SK-N-SH (cell line): Measurements from ENCODE around the gene NAV2. TPM values are rescaled to one million over a fixed set of nuclear protein-coding genes. Genes with fewer than 3 reads are reported as not detected.

Experiments
- CTCF ChIA-PET: fragments of 300-600, 350-600 bp; formaldehyde crosslinking; extraction: SDS; loops from one replicate; lab custom pipeline; 2021; lab: Yijun Ruan, JAX
- POLR2A ChIA-PET: fragments of 350-600 bp; sonication (Branson Sonifier 250); formaldehyde crosslinking; extraction: SDS; loops from one replicate; lab custom pipeline; 2020; ENCODE audit warnings: antibody characterized with exemption, inconsistent platforms; lab: Yijun Ruan, JAX
- DNase-seq: peaks from one replicate; pipeline ENCODE4 v3.0.0; 2012
- H2AFZ ChIP-seq: fragments of 200-600 bp; sonication (generic); 2 replicates; pipeline ENCODE4 v1.8.1; 2016; ENCODE audit warnings: antibody characterized with exemption, mild to moderate bottlenecking, low read depth
- H3F3A ChIP-seq: fragments of 200-600 bp; sonication (generic); replicated peaks from 2 replicates; pipeline ENCODE3; 2016; ENCODE audit warnings: antibody characterized with exemption, mild to moderate bottlenecking; ENCODE audit not compliant: insufficient read depth
- H3K27ac ChIP-seq, 2 experiments: fragments of 200-500 bp in 1 of 2; fragments of 200-600 bp in 1 of 2; sonication (Bioruptor generic) in 1 of 2; sonication (generic), shearing (Covaris generic) in 1 of 2; 2 replicates each; pipeline versions ENCODE4 v1.5.1 to v1.6.1; 2014 to 2016; ENCODE audit warnings: low read depth in 2 of 2, inconsistent platforms in 1 of 2, low read length in 1 of 2, mild to moderate bottlenecking in 1 of 2, mixed read lengths in 1 of 2
- H3K27me3 ChIP-seq: fragments of 200-600 bp; sonication (generic), shearing (Covaris generic); 2 replicates; pipeline ENCODE4 v1.6.1; 2016; ENCODE audit warnings: mixed run types; ENCODE audit not compliant: insufficient read depth
- H3K36me3 ChIP-seq, 2 experiments: fragments of 200-500 bp in 1 of 2; fragments of 200-600 bp in 1 of 2; sonication (Bioruptor generic) in 1 of 2; sonication (generic) in 1 of 2; replicated peaks in 1 of 2; 2 replicates each; pipeline versions ENCODE3 to v1.5.1; 2014 to 2016; ENCODE audit warnings: low read length in 1 of 2, mild to moderate bottlenecking in 1 of 2; ENCODE audit not compliant: insufficient read depth in 2 of 2, control insufficient read depth in 1 of 2
- H3K4me1 ChIP-seq, 2 experiments: fragments of 200-500 bp in 1 of 2; fragments of 200-600 bp in 1 of 2; sonication (Bioruptor generic) in 1 of 2; sonication (generic), shearing (Covaris generic) in 1 of 2; 2 replicates each; pipeline versions ENCODE4 v1.5.1 to v1.6.1; 2014 to 2016; ENCODE audit warnings: low read depth in 1 of 2, low read length in 1 of 2, mixed run types in 1 of 2; ENCODE audit not compliant: insufficient read depth in 2 of 2, control insufficient read depth in 1 of 2
- H3K4me2 ChIP-seq: fragments of 200-600 bp; sonication (generic), shearing (Covaris generic); 2 replicates; pipeline ENCODE4 v1.6.1; 2017; ENCODE audit warnings: mixed run types
- H3K4me3 ChIP-seq, 2 experiments: fragments of 200-500 bp in 1 of 2; fragments of 200-600 bp in 1 of 2; sonication (Bioruptor generic) in 1 of 2; sonication (generic), shearing (Covaris generic) in 1 of 2; 2 replicates each; pipeline versions ENCODE4 v1.5.1 to v1.8.1; 2014 to 2016; ENCODE audit warnings: low read depth in 2 of 2, inconsistent platforms in 1 of 2, low read length in 1 of 2, mild to moderate bottlenecking in 1 of 2, mixed read lengths in 1 of 2, moderate library complexity in 1 of 2
- H3K79me2 ChIP-seq: fragments of 200-600 bp; sonication (generic); 2 replicates; pipeline ENCODE4 v1.8.1; 2017; ENCODE audit warnings: mild to moderate bottlenecking; ENCODE audit not compliant: insufficient read depth
- H3K9ac ChIP-seq: fragments of 200-600 bp; sonication (generic); 2 replicates; pipeline ENCODE4 v1.6.1; 2017; ENCODE audit warnings: mixed run types
- H3K9me2 ChIP-seq: fragments of 200-600 bp; sonication (generic); 2 replicates; pipeline ENCODE4 v1.6.1; 2017; ENCODE audit warnings: mixed run types
- H3K9me3 ChIP-seq: fragments of 200-600 bp; sonication (generic); 2 replicates; pipeline ENCODE4 v1.6.1; 2017; ENCODE audit warnings: mixed run types, mild to moderate bottlenecking, moderate library complexity
- H4K20me1 ChIP-seq: fragments of 200-600 bp; sonication (generic); 2 replicates; pipeline ENCODE4 v1.6.1; 2017; ENCODE audit warnings: mild to moderate bottlenecking, mixed run types; ENCODE audit not compliant: insufficient read depth
- EP300 ChIP-seq, 2 experiments: IDR thresholded peaks; 2 replicates each; pipeline versions ENCODE4 v1.4.0 to v1.6.1; 2012; ENCODE audit warnings: borderline replicate concordance in 1 of 2, low read depth in 1 of 2, low read length in 1 of 2
- EZH2phosphoT487 ChIP-seq: fragments of 200-600 bp; sonication (generic); IDR thresholded peaks from 2 replicates; pipeline ENCODE4 v1.6.1; 2017; ENCODE audit warnings: low read depth, mixed run types, mild to moderate bottlenecking, antibody characterized with exemption, moderate library complexity, borderline replicate concordance
- FOXJ3 ChIP-seq: sonication (generic); formaldehyde crosslinking; IDR thresholded peaks from 2 replicates; pipeline ENCODE4 v1.5.1; 2020; ENCODE audit warnings: mild to moderate bottlenecking, missing genetic modification reagents
- GATA2 ChIP-seq: sonication (generic); formaldehyde crosslinking; IDR thresholded peaks from 2 replicates; pipeline ENCODE4 v1.5.0; 2020; ENCODE audit warnings: mild to moderate bottlenecking, missing genetic modification reagents
- IRF3 ChIP-seq: fragments of 150-350 bp; IDR thresholded peaks from 2 replicates; pipeline ENCODE4 v1.6.1; 2016; ENCODE audit warnings: mild to moderate bottlenecking, low read depth, low read length
- NFIC ChIP-seq: IDR thresholded peaks from 2 replicates; pipeline ENCODE4 v1.4.0; 2012; ENCODE audit warnings: borderline replicate concordance
- NRF1 ChIP-seq: IDR thresholded peaks from 2 replicates; pipeline ENCODE4 v1.6.1; 2012; ENCODE audit warnings: low read depth, mild to moderate bottlenecking, low read length
- POLR2AphosphoS5 ChIP-seq: IDR thresholded peaks from 2 replicates; pipeline ENCODE4 v1.6.1; 2012; ENCODE audit warnings: low read depth, low read length
- RCOR1 ChIP-seq: fragments of 150-350 bp; IDR thresholded peaks from 2 replicates; pipeline ENCODE4 v1.6.1; 2017; ENCODE audit warnings: antibody characterized with exemption, low read length
- SIN3A ChIP-seq: IDR thresholded peaks from 2 replicates; pipeline ENCODE4 v1.6.1; 2012; ENCODE audit warnings: low read depth, mild to moderate bottlenecking, low read length, moderate library complexity, borderline replicate concordance
- SMC3 ChIP-seq: IDR thresholded peaks from 2 replicates; pipeline ENCODE4 v1.6.1; 2012; ENCODE audit warnings: low read depth, low read length, improper control_type of control experiment
- TCF12 ChIP-seq: IDR thresholded peaks from 2 replicates; pipeline ENCODE4 v1.4.0; 2012
- TEAD4 ChIP-seq: IDR thresholded peaks from 2 replicates; pipeline ENCODE4 v1.4.0; 2012; ENCODE audit warnings: mild to moderate bottlenecking, borderline replicate concordance; ENCODE audit not compliant: insufficient read depth
- YY1 ChIP-seq: IDR thresholded peaks from 2 replicates; pipeline ENCODE4 v1.4.0; 2012; ENCODE audit warnings: low read depth, mild to moderate bottlenecking
- WGBS: methylation state at CpG from one replicate; pipeline ENCODE4 v1.1.6; 2017; ENCODE audit warnings: low lambda C conversion rate; 5-methylcytosine and 5-hydroxymethylcytosine counted together
- polyA plus RNA-seq, 3 experiments: library from polyadenylated mRNA; depleted of rRNA; stranded (reverse); fragments of >200 nt; gene quantifications; 2 replicates each; pipeline ENCODE4 v1.2.3, GENCODE V29; 2012
- TF ChIP-seq, protein P1 (sequence below): fragments of 150-350 bp; IDR thresholded peaks from 2 replicates; pipeline ENCODE4 v1.6.1; 2017; ENCODE audit warnings: antibody characterized with exemption, low read length, low read depth, borderline replicate concordance
- TF ChIP-seq, protein P2 (sequence below): IDR thresholded peaks from 2 replicates; pipeline ENCODE4 v1.4.0; 2012; ENCODE audit warnings: low read depth
- TF ChIP-seq, protein P3 (sequence below): IDR thresholded peaks from 2 replicates; pipeline ENCODE4; 2012

Gene NAV2
- polyA plus RNA-seq, 1 of the 3 experiments (the other 2 are of a cell fraction) = 26.2 TPM

DNA sequence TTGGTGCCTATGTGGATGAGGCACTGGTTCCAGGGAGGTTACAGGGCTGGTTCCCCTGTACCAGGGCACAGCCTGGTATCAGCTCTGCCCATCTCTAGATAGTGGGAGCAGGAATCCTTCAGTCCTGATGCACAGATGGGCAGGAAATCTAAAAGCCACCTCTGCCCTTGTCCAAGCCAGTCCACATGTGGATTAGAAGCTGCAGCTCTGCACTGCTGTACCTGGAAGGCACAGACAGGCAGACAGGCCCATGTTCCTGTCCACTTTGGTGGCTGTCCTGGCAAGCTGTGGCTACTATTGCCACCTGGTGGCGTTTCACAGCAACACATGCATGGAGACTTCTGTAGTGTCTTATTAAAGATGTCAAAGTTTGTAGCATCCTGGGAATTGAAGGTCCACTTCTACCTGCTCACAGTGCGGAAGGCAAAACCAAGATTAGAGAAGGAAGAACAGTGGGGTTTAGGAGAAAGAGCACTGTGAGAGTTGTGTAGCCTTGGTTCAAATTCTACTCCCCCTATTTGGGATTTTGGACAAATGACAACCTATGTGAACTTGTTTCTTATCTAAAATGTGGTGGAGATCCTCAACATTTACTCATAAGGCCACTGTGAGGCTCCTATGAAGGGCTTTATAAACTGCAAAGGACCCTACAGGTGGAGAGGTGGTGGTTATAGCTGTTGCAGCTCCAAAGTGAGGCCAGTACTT, 30.1 kb downstream of the NAV2 start (continued):
- TF ChIP-seq FOXJ3 = 0 out of 2 replicates have a peak, but pooled peaks have one; percentile 49
- TF ChIP-seq GATA2 (CRISPR knock-in tag) = peak; percentile 96
- 0 out of 2 replicates have a peak, but pooled peaks have one; percentile 11 for TF ChIP-seq TCF12
- TF ChIP-seq, protein P1, sequence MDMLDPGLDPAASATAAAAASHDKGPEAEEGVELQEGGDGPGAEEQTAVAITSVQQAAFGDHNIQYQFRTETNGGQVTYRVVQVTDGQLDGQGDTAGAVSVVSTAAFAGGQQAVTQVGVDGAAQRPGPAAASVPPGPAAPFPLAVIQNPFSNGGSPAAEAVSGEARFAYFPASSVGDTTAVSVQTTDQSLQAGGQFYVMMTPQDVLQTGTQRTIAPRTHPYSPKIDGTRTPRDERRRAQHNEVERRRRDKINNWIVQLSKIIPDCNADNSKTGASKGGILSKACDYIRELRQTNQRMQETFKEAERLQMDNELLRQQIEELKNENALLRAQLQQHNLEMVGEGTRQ = no peak
- TF ChIP-seq NRF1 = no peak
- peak; percentile 97 for TF ChIP-seq SMC3
- TF ChIP-seq, protein P2, sequence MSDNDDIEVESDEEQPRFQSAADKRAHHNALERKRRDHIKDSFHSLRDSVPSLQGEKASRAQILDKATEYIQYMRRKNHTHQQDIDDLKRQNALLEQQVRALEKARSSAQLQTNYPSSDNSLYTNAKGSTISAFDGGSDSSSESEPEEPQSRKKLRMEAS = no peak
- TF ChIP-seq, protein P3, sequence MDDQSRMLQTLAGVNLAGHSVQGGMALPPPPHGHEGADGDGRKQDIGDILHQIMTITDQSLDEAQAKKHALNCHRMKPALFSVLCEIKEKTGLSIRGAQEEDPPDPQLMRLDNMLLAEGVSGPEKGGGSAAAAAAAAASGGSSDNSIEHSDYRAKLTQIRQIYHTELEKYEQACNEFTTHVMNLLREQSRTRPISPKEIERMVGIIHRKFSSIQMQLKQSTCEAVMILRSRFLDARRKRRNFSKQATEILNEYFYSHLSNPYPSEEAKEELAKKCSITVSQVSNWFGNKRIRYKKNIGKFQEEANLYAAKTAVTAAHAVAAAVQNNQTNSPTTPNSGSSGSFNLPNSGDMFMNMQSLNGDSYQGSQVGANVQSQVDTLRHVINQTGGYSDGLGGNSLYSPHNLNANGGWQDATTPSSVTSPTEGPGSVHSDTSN = no peak
- TF ChIP-seq, all 33 proteins: peak for 10

DNA sequence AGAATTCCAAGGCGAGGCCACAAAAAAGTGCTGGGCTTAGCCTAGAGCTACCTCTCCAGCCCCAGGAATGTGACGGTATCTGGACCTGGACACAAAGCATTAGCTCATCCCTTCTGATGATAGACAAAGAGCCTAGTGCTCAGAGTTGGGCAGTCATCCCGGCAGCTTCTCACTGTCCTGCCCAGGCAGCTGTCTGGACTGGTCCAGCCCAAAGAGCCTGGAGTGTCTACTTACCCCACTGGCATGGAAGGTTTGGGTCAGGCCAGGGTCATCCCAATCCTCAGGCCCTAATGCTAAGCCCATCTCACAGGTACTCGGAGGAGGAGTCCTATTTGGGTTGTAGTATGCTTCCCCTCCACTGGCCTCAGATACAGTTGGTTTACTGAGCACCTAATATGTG, 31.0 kb downstream of the NAV2 start:
- Histone ChIP-seq H3K9ac (no peak overlapping the region), H3K27me3 (no peaks in the 10 kb centered on the region), H3K9me2 (no peaks in the 10 kb centered on the region), H3K79me2 (peaks cover 93% of the 10 kb centered on the region), H3K9me3 (no peaks in the 10 kb centered on the region), H3K4me1 (peaks cover 0 to 49% of the 10 kb centered on the region in 2 experiments; a peak in 2 of 4 replicates), H4K20me1 (peaks cover 83% of the 10 kb centered on the region), H3K4me2 (no peak overlapping the region), H3K36me3 (peaks cover 24 to 39% of the 10 kb centered on the region in 2 experiments), H3F3A (peaks cover 21% of the 10 kb centered on the region), H3K27ac (peak overlapping the region in 1 of 2 experiments; percentile 93; a peak in 1 of 4 replicates), H3K4me3 (no peak overlapping the region), H2AFZ (no peak overlapping the region)
- CTCF ChIA-PET = interaction anchor here (0.8 to 2.9 kb wide), 39 partner anchors 8 to 673 kb away, joined by 3 to 85 read pairs (median 8); no protein-coding TSS in a partner anchor
- POLR2A ChIA-PET = interaction anchor here (1.6 to 2.2 kb wide), 3 partner anchors 20 to 179 kb away, joined by 5 to 17 read pairs (median 12); no protein-coding TSS in a partner anchor
- no peak for TF ChIP-seq IRF3
- no peak for TF ChIP-seq POLR2AphosphoS5
- TF ChIP-seq YY1 = no peak
- no peak for TF ChIP-seq EZH2phosphoT487
- TF ChIP-seq, protein P1 = no peak
- TF ChIP-seq SIN3A = no peak
- no peak for TF ChIP-seq EP300 (IDR thresholded peaks at IDR 0.05; ENCODE audit: borderline replicate concordance in 1 of 2, low read depth in 1 of 2, low read length in 1 of 2)
- no peak for TF ChIP-seq RCOR1
- TF ChIP-seq TEAD4 = no peak
- no peak for TF ChIP-seq NFIC
- 88% methylated on average over 1 of the region's 4 CpGs for WGBS
- no peak for DNase-seq
